Retinal pigment epithelial cell (primary cell): ENCODE results near the gene PLCL1.

Experiments
- DNase-seq: peaks from one replicate; pipeline ENCODE4 v3.0.0-alpha.2; 2010; ENCODE audit warnings: low read depth
- H3K4me3 ChIP-seq: 2 replicates; pipeline ENCODE4 v1.5.1; 2011; ENCODE audit warnings: mild to moderate bottlenecking, low read length, control low read depth, moderate library complexity
- CTCF ChIP-seq: conservative IDR thresholded peaks from 2 replicates; pipeline ENCODE4 v1.5.1; 2011; ENCODE audit warnings: low read depth, low read length, control low read depth, inconsistent platforms

PLCL1 gene

DNA sequence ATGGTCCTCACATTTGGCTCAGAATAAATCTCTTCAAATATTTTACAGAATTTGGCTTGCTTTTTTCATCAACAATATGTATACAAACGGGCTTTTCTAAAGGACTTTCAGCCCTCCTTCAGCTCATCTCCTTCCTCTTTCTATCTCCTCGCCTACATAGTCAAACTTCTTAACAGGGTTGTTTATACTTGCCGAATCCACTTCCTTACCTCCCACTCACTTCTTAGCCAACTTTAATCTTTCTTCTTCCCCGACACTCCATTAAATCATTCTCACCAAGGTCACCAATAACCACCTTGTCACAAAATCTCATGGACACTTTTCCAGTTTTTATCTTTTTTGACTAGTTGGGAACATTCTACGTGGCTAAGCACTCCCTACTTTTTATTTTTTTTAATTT is 325.2 kb downstream of the PLCL1 start:
- DNase-seq: no peak
- no peak overlapping the region for H3K4me3 ChIP-seq
- TF ChIP-seq CTCF: no peak

DNA sequence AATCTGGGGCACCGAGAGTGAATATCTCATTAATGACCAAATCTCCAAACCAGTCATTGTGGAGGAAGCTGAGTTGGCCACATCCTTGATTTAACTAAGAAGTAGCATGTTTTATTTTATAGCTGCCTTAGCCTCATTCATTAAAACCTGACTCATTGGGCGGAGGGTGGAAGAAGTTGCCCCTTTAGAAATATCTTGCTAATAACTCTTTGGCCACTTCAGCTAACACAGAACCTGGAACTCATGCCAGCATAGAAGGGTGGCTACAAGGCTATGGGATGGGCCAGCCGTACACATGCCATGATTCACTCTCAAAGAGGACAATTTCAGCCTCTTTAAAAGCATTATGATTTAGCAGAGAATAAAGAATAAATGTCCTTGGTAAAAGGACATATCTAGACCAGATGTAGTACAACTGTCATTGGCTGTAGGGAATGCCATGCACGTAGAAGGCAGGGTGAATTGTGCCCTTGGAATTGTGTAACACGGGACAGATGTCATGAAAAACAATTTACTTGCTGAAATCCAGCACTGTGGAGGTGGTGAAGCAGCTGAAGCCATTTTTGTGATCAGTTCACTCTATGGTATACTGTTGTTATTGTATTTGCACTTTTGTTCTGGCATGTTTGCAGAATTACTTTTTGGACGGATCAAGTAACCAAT is 330.0 kb downstream of the PLCL1 start:
- DNase-seq: no peak
- no peak for TF ChIP-seq CTCF
- no peak overlapping the region for H3K4me3 ChIP-seq

DNA sequence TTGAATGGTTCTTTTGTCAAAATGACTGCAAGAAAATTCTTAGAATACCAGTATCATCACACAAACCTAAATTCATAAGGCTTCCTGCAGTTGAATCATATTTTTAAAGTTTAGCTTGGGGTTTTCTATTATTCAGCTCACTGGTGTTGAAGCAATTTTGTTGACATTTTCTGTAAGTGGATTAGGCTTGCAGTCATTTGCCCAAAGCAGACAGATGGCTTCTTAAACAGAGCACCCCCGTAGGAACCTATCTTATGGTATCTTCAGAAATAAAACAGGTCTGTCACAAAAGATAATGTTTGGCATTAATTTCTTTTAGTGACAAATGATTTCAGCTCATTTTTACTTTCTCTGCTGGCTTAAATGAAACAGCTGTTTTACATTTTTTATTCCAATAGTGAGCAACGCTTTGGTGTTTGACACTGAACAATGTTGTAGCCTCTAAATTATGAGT is 331.1 kb downstream of the PLCL1 start:
- no peak for TF ChIP-seq CTCF
- no peak for DNase-seq
- H3K4me3 ChIP-seq: no peak overlapping the region

DNA sequence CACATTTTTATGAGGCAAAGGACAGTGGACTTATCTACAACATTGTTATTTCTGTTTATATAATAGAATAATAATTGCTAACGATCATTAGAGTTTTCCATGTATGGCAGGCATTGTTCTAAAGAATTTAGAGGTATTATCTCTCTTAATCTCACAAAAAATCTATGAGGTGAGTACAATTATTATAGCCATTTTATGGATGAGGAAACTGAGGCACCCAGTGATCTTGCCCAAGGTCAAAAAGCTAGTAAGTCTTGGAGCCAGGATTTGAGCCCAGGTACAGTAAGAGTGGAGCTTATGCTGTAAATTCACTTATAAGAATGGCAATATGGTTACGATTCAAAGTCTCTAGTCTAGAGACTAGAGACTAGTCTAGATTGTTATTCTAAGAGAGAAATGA is 331.7 kb downstream of the PLCL1 start:
- DNase-seq: no peak
- H3K4me3 ChIP-seq: no peak overlapping the region
- no peak for TF ChIP-seq CTCF

DNA sequence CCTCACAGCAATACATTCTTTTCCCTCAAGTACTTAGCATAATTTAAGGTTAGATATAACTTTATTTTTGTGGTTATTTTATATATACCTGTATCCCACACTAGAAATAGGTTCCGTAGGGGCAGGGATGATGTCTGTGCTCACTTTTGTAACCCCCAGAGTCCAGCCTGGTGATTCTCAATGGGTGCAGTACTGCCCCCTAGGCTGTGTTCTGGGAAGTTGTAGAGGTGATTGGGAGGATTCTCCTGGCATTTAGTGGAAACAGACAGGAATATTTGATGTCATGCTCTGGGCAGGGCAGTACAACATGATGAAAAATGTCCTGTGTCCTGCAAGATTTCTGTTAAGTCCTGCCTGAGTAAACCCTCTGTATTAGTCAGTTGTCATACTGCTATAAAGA is 333.3 kb downstream of the PLCL1 start:
- H3K4me3 ChIP-seq: no peak overlapping the region
- DNase-seq: no peak
- no peak for TF ChIP-seq CTCF

DNA sequence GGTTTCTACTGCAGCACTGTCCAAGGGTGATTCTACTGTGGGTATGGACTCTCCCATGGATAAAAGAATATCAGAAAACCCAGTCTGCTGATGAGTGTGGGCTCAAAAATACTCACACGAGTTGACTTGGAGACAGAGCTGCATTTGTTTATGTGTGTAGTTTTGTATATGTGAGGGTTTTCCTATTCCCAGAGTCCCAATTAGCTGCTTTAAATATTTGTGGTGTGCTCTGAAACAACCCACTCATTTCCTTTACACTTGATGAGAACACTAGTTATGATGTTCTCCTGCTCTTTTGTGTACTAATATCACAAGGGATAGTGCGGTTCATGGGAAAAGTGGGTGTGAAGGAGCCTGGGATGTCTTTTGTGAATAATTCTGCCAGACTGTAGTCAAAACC is 337.3 kb downstream of the PLCL1 start:
- no peak for TF ChIP-seq CTCF
- no peak overlapping the region for H3K4me3 ChIP-seq
- no peak for DNase-seq

- H3K4me3 ChIP-seq: no peak overlapping the region
- no peak for TF ChIP-seq CTCF
- DNase-seq: no peak
These were observed 338.8 kb downstream of the PLCL1 start for GRCh38 chr2:198143156-198143555.
